ENCODE measurements around the gene ANO3. TPM values are rescaled to one million over a fixed set of nuclear protein-coding genes. Genes with fewer than 3 reads are reported as not detected.

ANO3 gene
- total and polyA plus RNA-seq, 2 donors (not counting 3 experiments of a cell fraction or from before 2014, with no cell fraction given) = not detected

DNA sequence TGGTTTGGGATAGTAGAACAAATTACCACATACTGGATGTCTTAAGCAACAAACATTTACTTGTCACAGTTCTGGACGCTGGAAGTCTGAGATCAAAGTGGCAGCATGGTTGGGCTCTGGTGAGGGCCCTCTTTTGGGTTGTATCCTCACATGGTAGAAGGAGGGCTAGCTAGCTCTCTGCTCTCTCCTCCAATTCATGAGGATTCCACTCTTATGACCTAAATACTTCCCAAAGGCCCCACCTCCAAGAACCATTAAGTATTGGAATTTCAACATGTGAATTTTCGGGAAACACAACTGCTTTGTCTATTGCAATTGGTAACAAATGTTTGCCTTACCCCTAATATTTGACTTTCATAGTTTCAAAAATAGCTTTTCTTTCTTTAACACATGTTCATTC, 187.5 kb downstream of the ANO3 start:
- POLR2A ChIA-PET = no interaction called here
- BruUV-seq (replicated peaks) = no TSS peak

More for the DNA sequence above, 187.5 kb downstream of the ANO3 start:
- intact Hi-C loops (cut with micrococcal nuclease) = no loop called here
- H3K9me1 ChIP-seq (replicated peaks; ENCODE audit: control insufficient read depth, extremely low read depth, insufficient read depth, low read length) = no peaks in the 10 kb centered on the region
- CTCF ChIA-PET = no interaction called here
- no peak overlapping the region for H3K27ac ChIP-seq (ENCODE audit: insufficient read depth, low read depth, low read length)
- no peaks in the 10 kb centered on the region for H3K36me3 ChIP-seq (ENCODE audit: control insufficient read depth in 2 of 2, extremely low read depth in 1 of 2, insufficient read depth in 2 of 2, low read length in 2 of 2)
- H3K4me3 ChIP-seq (replicated peaks in 1 of 3; ENCODE audit: insufficient read depth in 1 of 3, low read depth in 1 of 3, low read length in 3 of 3) = no peak overlapping the region
- no peak overlapping the region for H2AFZ ChIP-seq (ENCODE audit: low read depth, low read length)
- no peak overlapping the region for H3K4me2 ChIP-seq (ENCODE audit: insufficient read depth, low read length)
- DNase-seq (ENCODE audit: low read depth, low spot score) (no peak), FAIRE-seq (no peak)
- H3K4me1 ChIP-seq (ENCODE audit: control insufficient read depth, extremely low read depth, insufficient read depth, low read length) = no peaks in the 10 kb centered on the region
- no peaks in the 10 kb centered on the region for H3K27me3 ChIP-seq (ENCODE audit: control insufficient read depth in 2 of 2, insufficient read depth in 2 of 2, low read length in 2 of 2)
- TF ChIP-seq MAX (IDR thresholded peaks at IDR 0.05; ENCODE audit: insufficient read depth, insufficient read length) (no peak), JUN (IDR thresholded peaks at IDR 0.05; ENCODE audit: borderline replicate concordance, insufficient read depth, insufficient read length, low read depth) (no peak), MYC (IDR thresholded peaks at IDR 0.05; ENCODE audit: low read depth, low read length) (no peak), POLR2A (IDR thresholded peaks at IDR 0.05; ENCODE audit: low read depth, low read length) (no peak), GATA2 (IDR thresholded peaks at IDR 0.05; ENCODE audit: insufficient read depth, insufficient read length, low read depth, low read length) (no peak), POLR2AphosphoS5 (IDR thresholded peaks at IDR 0.05; ENCODE audit: insufficient read depth, low read depth, low read length) (no peak)
- TF ChIP-seq, protein P1, sequence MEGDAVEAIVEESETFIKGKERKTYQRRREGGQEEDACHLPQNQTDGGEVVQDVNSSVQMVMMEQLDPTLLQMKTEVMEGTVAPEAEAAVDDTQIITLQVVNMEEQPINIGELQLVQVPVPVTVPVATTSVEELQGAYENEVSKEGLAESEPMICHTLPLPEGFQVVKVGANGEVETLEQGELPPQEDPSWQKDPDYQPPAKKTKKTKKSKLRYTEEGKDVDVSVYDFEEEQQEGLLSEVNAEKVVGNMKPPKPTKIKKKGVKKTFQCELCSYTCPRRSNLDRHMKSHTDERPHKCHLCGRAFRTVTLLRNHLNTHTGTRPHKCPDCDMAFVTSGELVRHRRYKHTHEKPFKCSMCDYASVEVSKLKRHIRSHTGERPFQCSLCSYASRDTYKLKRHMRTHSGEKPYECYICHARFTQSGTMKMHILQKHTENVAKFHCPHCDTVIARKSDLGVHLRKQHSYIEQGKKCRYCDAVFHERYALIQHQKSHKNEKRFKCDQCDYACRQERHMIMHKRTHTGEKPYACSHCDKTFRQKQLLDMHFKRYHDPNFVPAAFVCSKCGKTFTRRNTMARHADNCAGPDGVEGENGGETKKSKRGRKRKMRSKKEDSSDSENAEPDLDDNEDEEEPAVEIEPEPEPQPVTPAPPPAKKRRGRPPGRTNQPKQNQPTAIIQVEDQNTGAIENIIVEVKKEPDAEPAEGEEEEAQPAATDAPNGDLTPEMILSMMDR (IDR thresholded peaks at IDR 0.05; ENCODE audit: extremely low read depth in 1 of 2, insufficient read depth in 1 of 2, low read depth in 1 of 2, low read length in 2 of 2) = no peak
- H3K9me3 ChIP-seq (replicated peaks; ENCODE audit: control insufficient read depth, insufficient read depth, low read length) = no peaks in the 10 kb centered on the region
- no peaks in the 10 kb centered on the region for H4K20me1 ChIP-seq (replicated peaks; ENCODE audit: control insufficient read depth, extremely low read depth, insufficient read depth, low read length)
- dilution Hi-C loops (cut with MboI; ENCODE audit: extremely low pct_ligation_motif_present, low sequenced_read_pairs) = no loop called here
- no peaks in the 10 kb centered on the region for H3K79me2 ChIP-seq (ENCODE audit: control insufficient read depth, insufficient read depth, low read length)
- no peak overlapping the region for H3K9ac ChIP-seq (replicated peaks; ENCODE audit: extremely low read depth, insufficient read depth, low read length)

Data from endothelial cell of umbilical vein (primary cell).